Transverse colon (tissue), 4 donors: ENCODE data around the gene LARGE1. TPM values are rescaled to one million over a fixed set of nuclear protein-coding genes. Genes with fewer than 3 reads are reported as not detected.

Source experiments
- DNase-seq: peaks from one replicate; pipeline ENCODE4 v3.0.0-alpha.2; 2019
- H3K27ac ChIP-seq, 4 donors: fragments of 200-600 bp; sonication (generic); 2 replicates each; pipeline ENCODE4 v1.5.1; 2016 to 2018; ENCODE audit warnings: inconsistent platforms in 4 of 4
- H3K27me3 ChIP-seq: fragments of 200-600 bp; sonication (generic); 2 replicates; pipeline ENCODE4 v1.5.1; 2017; ENCODE audit warnings: inconsistent platforms
- H3K36me3 ChIP-seq, 4 donors: fragments of 200-600 bp; sonication (generic); 2 replicates each; pipeline ENCODE4 v1.5.1; 2017 to 2019; ENCODE audit warnings: inconsistent platforms in 4 of 4
- H3K4me1 ChIP-seq, 4 donors: fragments of 200-600 bp; sonication (generic); 2 replicates each; pipeline ENCODE4 v1.5.1; 2017 to 2020; ENCODE audit warnings: inconsistent platforms in 4 of 4
- H3K4me3 ChIP-seq, 4 donors: fragments of 200-600 bp; sonication (generic); 1 replicate in 1 of 4; 2 replicates in 3 of 4; pipeline versions ENCODE4 v1.5.1 to v1.6.1; 2017 to 2019; ENCODE audit warnings: inconsistent platforms in 4 of 4
- H3K9me3 ChIP-seq, 2 donors: fragments of 200-600 bp; sonication (generic); 2 replicates each; pipeline ENCODE4 v1.5.1; 2017 to 2019; ENCODE audit warnings: inconsistent platforms in 2 of 2
- CTCF ChIP-seq, 5 experiments: fragments of 200-600 bp in 3 of 5; fragments of 450-650 bp in 2 of 5; sonication (generic) in 3 of 5; IDR thresholded peaks; 1 replicate in 2 of 5; 2 replicates in 3 of 5; pipeline ENCODE4 v1.5.1; 2016 to 2017; ENCODE audit warnings: antibody characterized with exemption in 5 of 5, inconsistent platforms in 3 of 5, mild to moderate bottlenecking in 2 of 5, moderate library complexity in 1 of 5
- EP300 ChIP-seq: sonication (generic); formaldehyde crosslinking; IDR thresholded peaks from one replicate; pipeline ENCODE4 v1.6.1; 2017; ENCODE audit warnings: antibody characterized with exemption, low read depth
- POLR2A ChIP-seq: fragments of 450-650 bp; IDR thresholded peaks from one replicate; pipeline ENCODE4 v1.6.1; 2016; ENCODE audit warnings: antibody characterized with exemption, mild to moderate bottlenecking, moderate library complexity
- POLR2AphosphoS5 ChIP-seq, 3 donors: sonication (generic); formaldehyde crosslinking; IDR thresholded peaks; one replicate each; pipeline ENCODE4 v1.6.1; 2016; ENCODE audit warnings: antibody characterized with exemption in 3 of 3
- WGBS, 2 donors: methylation state at CpG; one replicate each; pipeline ENCODE4 v1.1.5; 2018; ENCODE audit warnings: low coverage in 1 of 2; 5-methylcytosine and 5-hydroxymethylcytosine counted together
- in situ Hi-C, 4 donors: fragments of 200-750 bp; cut with MboI; loops; one replicate each; pipeline versions ENCODE4 v1.15.0 to v1.15.1; 2017; ENCODE audit warnings: low sequenced_read_pairs in 3 of 4, low pct_ligation_motif_present in 1 of 4, low pct_unique_long_range_greater_than_20kb in 1 of 4
- intact Hi-C: fragments of 100-400 bp; cut with DNase I; formaldehyde crosslinking; loops from one replicate; pipeline ENCODE4 v1.15.1; 2023; ENCODE audit warnings: low total_unique reads
- total RNA-seq, 4 donors: library from RNA; depleted of rRNA; stranded (reverse); fragments of >200 nt; gene quantifications; one replicate each; pipeline ENCODE4 v1.1.0, GENCODE V29; 2016

LARGE1 gene
- total RNA-seq, 4 donors from 2014 or later, result 46.5 to 304 (median 80.5) TPM

GRCh38 chr22:33957086-33957485 lies 36.8 kb upstream of the LARGE1 start:
- H3K27me3 ChIP-seq, result no peaks in the 10 kb centered on the region
- no peaks in the 10 kb centered on the region for H3K36me3 ChIP-seq
- in situ Hi-C loops (no loop called here), intact Hi-C loops (no loop called here)
- H3K27ac ChIP-seq, result no peak overlapping the region
- no peak for DNase-seq
- H3K4me3 ChIP-seq, result no peak overlapping the region
- H3K9me3 ChIP-seq, result no peaks in the 10 kb centered on the region
- 44 to 47% methylated on average over 2 to 4 of the region's 4 CpGs for WGBS, 2 donors
- no peaks in the 10 kb centered on the region for H3K4me1 ChIP-seq
- no peak for TF ChIP-seq POLR2A
- TF ChIP-seq POLR2AphosphoS5 (IDR thresholded peaks at IDR 0.05), result no peak
- no peak for TF ChIP-seq CTCF (IDR thresholded peaks at IDR 0.05)
- TF ChIP-seq EP300, result no peak

- WGBS, 2 donors, result 64 to 82% methylated on average over 4 of the region's 4 CpGs
- no peaks in the 10 kb centered on the region for H3K36me3 ChIP-seq
- intact Hi-C loops, result no loop called here
- H3K9me3 ChIP-seq, result no peaks in the 10 kb centered on the region
- in situ Hi-C loops, result no loop called here
- no peak for DNase-seq
- no peaks in the 10 kb centered on the region for H3K4me1 ChIP-seq
- H3K27ac ChIP-seq, result no peak overlapping the region
- peaks cover 5% of the 10 kb centered on the region for H3K27me3 ChIP-seq
- no peak overlapping the region for H3K4me3 ChIP-seq
- TF ChIP-seq EP300 (no peak), POLR2A (no peak), POLR2AphosphoS5 (IDR thresholded peaks at IDR 0.05) (no peak), CTCF (IDR thresholded peaks at IDR 0.05) (no peak)
Measured at GRCh38 chr22:33952776-33953175, 32.5 kb upstream of the LARGE1 start.

- in situ Hi-C loops, result no loop called here
- intact Hi-C loops, result no loop called here
- Histone ChIP-seq H3K4me3 (no peak overlapping the region), H3K4me1 (no peaks in the 10 kb centered on the region), H3K27ac (no peak overlapping the region), H3K36me3 (no peaks in the 10 kb centered on the region), H3K27me3 (no peaks in the 10 kb centered on the region), H3K9me3 (no peaks in the 10 kb centered on the region)
- 74% methylated on average over 5 of the region's 5 CpGs; no CpG with 5 or more reads in 1 of the 2 donors for WGBS, 2 donors
- TF ChIP-seq EP300 (no peak), CTCF (IDR thresholded peaks at IDR 0.05) (no peak), POLR2AphosphoS5 (IDR thresholded peaks at IDR 0.05) (no peak), POLR2A (no peak)
- DNase-seq, result no peak
Measured at GRCh38 chr22:33940741-33941140, 20.5 kb upstream of the LARGE1 start.

DNA sequence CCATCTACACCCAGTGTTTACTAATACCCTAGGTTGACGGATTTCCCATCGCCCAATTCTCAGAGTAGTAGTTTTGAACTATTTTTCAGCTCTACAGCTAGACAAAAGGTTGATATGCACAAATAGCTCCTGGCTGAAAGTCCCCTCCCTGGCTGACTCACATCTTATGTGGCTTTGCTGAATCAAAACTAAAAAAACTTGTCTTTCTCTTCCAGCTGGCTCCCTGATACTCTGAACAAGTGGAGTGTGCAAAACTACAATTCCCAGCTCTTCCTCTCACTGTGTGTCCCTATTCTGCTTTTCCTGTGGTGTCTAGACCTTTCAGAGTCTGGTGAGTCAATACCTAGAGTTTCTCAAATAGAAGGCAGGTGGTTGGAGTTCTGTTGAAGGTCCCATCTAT lies 12.7 kb upstream of the LARGE1 start:
- WGBS, 2 donors, result 90 to 100% methylated on average over 2 of the region's 2 CpGs
- Histone ChIP-seq H3K27me3 (no peaks in the 10 kb centered on the region), H3K4me3 (no peak overlapping the region), H3K4me1 (no peaks in the 10 kb centered on the region), H3K9me3 (no peaks in the 10 kb centered on the region), H3K27ac (no peak overlapping the region), H3K36me3 (no peaks in the 10 kb centered on the region)
- no peak for DNase-seq
- intact Hi-C loops (no loop called here), in situ Hi-C loops (no loop called here)
- no peak for TF ChIP-seq EP300
- no peak for TF ChIP-seq CTCF (IDR thresholded peaks at IDR 0.05)
- no peak for TF ChIP-seq POLR2AphosphoS5 (IDR thresholded peaks at IDR 0.05)
- TF ChIP-seq POLR2A, result no peak
